Liver (tissue), 3 donors: Measurements from ENCODE around the gene RTL10.

ENCODE experiments used
- FOXA2 ChIP-seq: IDR thresholded peaks from 2 replicates; pipeline ENCODE4 v1.6.1; 2016; ENCODE audit warnings: antibody characterized with exemption
- HNF4A ChIP-seq, 2 donors: conservative IDR thresholded peaks; 2 replicates each; pipeline ENCODE4 v1.6.1; 2016; ENCODE audit warnings: antibody characterized with exemption in 2 of 2, mild to moderate bottlenecking in 2 of 2
- HNF4G ChIP-seq: IDR thresholded peaks from 2 replicates; pipeline ENCODE4 v1.6.1; 2016; ENCODE audit warnings: antibody characterized with exemption
- JUND ChIP-seq, 2 donors: IDR thresholded peaks; 2 replicates each; pipeline ENCODE4 v1.6.1; 2016; ENCODE audit warnings: antibody characterized with exemption in 2 of 2
- MAX ChIP-seq: IDR thresholded peaks from 2 replicates; pipeline ENCODE4 v1.6.1; 2016; ENCODE audit warnings: antibody characterized with exemption
- NR2F2 ChIP-seq: IDR thresholded peaks from 2 replicates; pipeline ENCODE4 v1.6.1; 2016; ENCODE audit warnings: antibody characterized with exemption
- RAD21 ChIP-seq, 2 donors: IDR thresholded peaks; 2 replicates each; pipeline ENCODE4 v1.6.1; 2016; ENCODE audit warnings: antibody characterized with exemption in 2 of 2, mild to moderate bottlenecking in 2 of 2
- REST ChIP-seq: IDR thresholded peaks from 2 replicates; pipeline ENCODE4 v1.6.1; 2016; ENCODE audit warnings: antibody characterized with exemption, mild to moderate bottlenecking
- RXRA ChIP-seq, 2 donors: IDR thresholded peaks; 2 replicates each; pipeline ENCODE4 v1.6.1; 2017 to 2018; ENCODE audit warnings: antibody characterized with exemption in 2 of 2, mild to moderate bottlenecking in 1 of 2
- SP1 ChIP-seq: IDR thresholded peaks from 2 replicates; pipeline ENCODE4 v1.6.1; 2018; ENCODE audit warnings: antibody characterized with exemption, mild to moderate bottlenecking
- TAF1 ChIP-seq: conservative IDR thresholded peaks from 2 replicates; pipeline ENCODE4 v1.6.1; 2016; ENCODE audit warnings: antibody characterized with exemption, mild to moderate bottlenecking
- YY1 ChIP-seq: IDR thresholded peaks from 2 replicates; pipeline ENCODE4 v1.6.1; 2016; ENCODE audit warnings: antibody characterized with exemption, mild to moderate bottlenecking
- TF ChIP-seq, protein P1 (sequence below): fragments of 150-350 bp; IDR thresholded peaks from 2 replicates; pipeline ENCODE4 v1.5.1; 2017; ENCODE audit warnings: improper control_type of control experiment, low read depth, low read length; ENCODE audit not compliant: missing input control
- TF ChIP-seq, protein P2 (sequence below): IDR thresholded peaks from 2 replicates; pipeline ENCODE4 v1.6.1; 2016; ENCODE audit warnings: antibody characterized with exemption
- donor health status: healthy.
- donor health status: healthy.

- TF ChIP-seq, protein P1, sequence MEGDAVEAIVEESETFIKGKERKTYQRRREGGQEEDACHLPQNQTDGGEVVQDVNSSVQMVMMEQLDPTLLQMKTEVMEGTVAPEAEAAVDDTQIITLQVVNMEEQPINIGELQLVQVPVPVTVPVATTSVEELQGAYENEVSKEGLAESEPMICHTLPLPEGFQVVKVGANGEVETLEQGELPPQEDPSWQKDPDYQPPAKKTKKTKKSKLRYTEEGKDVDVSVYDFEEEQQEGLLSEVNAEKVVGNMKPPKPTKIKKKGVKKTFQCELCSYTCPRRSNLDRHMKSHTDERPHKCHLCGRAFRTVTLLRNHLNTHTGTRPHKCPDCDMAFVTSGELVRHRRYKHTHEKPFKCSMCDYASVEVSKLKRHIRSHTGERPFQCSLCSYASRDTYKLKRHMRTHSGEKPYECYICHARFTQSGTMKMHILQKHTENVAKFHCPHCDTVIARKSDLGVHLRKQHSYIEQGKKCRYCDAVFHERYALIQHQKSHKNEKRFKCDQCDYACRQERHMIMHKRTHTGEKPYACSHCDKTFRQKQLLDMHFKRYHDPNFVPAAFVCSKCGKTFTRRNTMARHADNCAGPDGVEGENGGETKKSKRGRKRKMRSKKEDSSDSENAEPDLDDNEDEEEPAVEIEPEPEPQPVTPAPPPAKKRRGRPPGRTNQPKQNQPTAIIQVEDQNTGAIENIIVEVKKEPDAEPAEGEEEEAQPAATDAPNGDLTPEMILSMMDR = no peak
- TF ChIP-seq, protein P2, sequence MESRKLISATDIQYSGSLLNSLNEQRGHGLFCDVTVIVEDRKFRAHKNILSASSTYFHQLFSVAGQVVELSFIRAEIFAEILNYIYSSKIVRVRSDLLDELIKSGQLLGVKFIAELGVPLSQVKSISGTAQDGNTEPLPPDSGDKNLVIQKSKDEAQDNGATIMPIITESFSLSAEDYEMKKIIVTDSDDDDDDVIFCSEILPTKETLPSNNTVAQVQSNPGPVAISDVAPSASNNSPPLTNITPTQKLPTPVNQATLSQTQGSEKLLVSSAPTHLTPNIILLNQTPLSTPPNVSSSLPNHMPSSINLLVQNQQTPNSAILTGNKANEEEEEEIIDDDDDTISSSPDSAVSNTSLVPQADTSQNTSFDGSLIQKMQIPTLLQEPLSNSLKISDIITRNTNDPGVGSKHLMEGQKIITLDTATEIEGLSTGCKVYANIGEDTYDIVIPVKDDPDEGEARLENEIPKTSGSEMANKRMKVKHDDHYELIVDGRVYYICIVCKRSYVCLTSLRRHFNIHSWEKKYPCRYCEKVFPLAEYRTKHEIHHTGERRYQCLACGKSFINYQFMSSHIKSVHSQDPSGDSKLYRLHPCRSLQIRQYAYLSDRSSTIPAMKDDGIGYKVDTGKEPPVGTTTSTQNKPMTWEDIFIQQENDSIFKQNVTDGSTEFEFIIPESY = no peak
- TF ChIP-seq TAF1 (no peak), MAX (no peak), JUND (IDR thresholded peaks at IDR 0.05) (no peak), RAD21 (IDR thresholded peaks at IDR 0.05) (no peak), HNF4G (no peak), REST (no peak), FOXA2 (no peak), YY1 (no peak), NR2F2 (no peak), SP1 (no peak), RXRA (IDR thresholded peaks at IDR 0.05) (no peak), HNF4A (conservative IDR thresholded peaks at IDR 0.05) (no peak)
These were observed 32.1 kb upstream of the RTL10 start for GRCh38 chr22:19886605-19887255.
